Measurements from ENCODE around the gene NEUROD4. TPM values are rescaled to one million over a fixed set of nuclear protein-coding genes. Genes with fewer than 3 reads are reported as not detected.

NEUROD4 gene
- total and polyA plus RNA-seq, 10 of the 15 experiments (the other 5 are each of a cell fraction or from before 2014, with no cell fraction given) = 0.06 TPM; not detected in 9

DNA sequence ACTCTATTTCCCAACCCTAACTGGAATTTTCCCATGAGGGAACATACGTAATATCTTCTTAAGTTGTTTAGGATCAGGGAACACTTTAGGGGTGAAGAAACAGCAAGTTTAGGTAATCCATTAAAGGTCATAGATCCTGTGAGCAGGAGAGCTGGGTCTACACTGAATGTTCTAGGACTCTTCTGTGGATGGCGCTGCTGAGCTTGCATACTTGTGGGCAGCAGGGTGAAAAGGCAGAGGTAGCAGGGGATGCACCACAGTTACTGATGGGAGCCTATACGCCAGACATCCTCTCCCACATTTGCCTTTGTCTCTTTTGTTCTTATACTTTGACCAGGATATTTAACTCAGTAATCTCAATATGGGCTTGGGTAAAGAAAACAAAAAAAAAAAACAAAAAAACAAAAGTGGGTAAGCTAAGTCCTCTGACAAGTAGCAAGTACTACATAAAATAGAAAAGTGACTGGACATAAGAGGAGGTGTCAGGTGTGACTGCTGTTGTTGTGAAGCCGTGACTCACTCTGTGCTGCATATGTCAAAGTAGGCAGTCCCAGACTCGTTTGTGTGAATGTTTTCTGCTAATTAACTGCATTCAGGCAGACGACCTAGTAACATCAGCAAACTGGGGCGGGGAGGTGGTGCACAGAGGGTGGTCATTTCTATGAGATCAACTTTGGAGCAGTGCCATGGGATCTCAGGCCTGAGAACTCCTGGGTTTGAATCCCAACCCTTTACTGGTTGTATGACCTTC, 31.6 kb downstream of the NEUROD4 start:
- 31% methylated on average over 7 of the region's 7 CpGs for WGBS (ENCODE audit: insufficient coverage, insufficient replicate concordance, low lambda C conversion rate, missing lambda C conversion rate)
- Histone ChIP-seq H3K79me2 (ENCODE audit: control insufficient read depth, insufficient read depth, low read length) (no peaks in the 10 kb centered on the region), H3K4me2 (ENCODE audit: control insufficient read depth, insufficient read depth) (no peak overlapping the region), H3K4me3 (no peak overlapping the region), H2AFZ (ENCODE audit: control insufficient read depth, low read depth, low read length) (no peak overlapping the region), H3K27ac (ENCODE audit: control insufficient read depth, insufficient read depth) (no peak overlapping the region), H3K27me3 (replicated peaks in 1 of 2; ENCODE audit: control insufficient read depth in 2 of 2, insufficient read depth in 2 of 2, low read length in 1 of 2) (no peaks in the 10 kb centered on the region; a peak in 3 of 4 replicates), H3K4me1 (ENCODE audit: control insufficient read depth, insufficient read depth, low read length) (no peaks in the 10 kb centered on the region), H3K9me3 (replicated peaks; ENCODE audit: control insufficient read depth, insufficient read depth, low read length) (no peaks in the 10 kb centered on the region), H3K9ac (ENCODE audit: control insufficient read depth, insufficient read depth, low read length) (no peak overlapping the region), H3K36me3 (ENCODE audit: control insufficient read depth in 2 of 2, insufficient read depth in 2 of 2, low read length in 1 of 2) (no peaks in the 10 kb centered on the region), H4K20me1 (ENCODE audit: control insufficient read depth, insufficient read depth) (no peaks in the 10 kb centered on the region)
- POLR2A ChIA-PET = no interaction called here
- SMC1A ChIA-PET (ENCODE audit: uncharacterized antibody, unreplicated experiment) = interaction anchor here (1.4 to 1.6 kb wide), 2 partner anchors 17 to 21 kb away, joined by 4 to 7 read pairs; no protein-coding TSS in a partner anchor
- CTCF ChIA-PET = interaction anchor here (1.4 to 2.5 kb wide), 3 partner anchors 21 to 93 kb away, joined by 3 to 9 read pairs (median 6); no protein-coding TSS in a partner anchor
- ATAC-seq (no peak), DNase-seq (ENCODE audit: low read depth, low spot score) (no peak), FAIRE-seq (no peak)
- BruUV-seq (replicated peaks) = no TSS peak
- in situ Hi-C loops (cut with MboI) = no loop called here
- intact Hi-C loops (cut with micrococcal nuclease; ENCODE audit: unreplicated experiment) = no loop called here
- RAD21 ChIA-PET (ENCODE audit: unreplicated experiment) = interaction anchor here (1.1 to 1.5 kb wide), 2 partner anchors 17 to 301 kb away, joined by 3 to 4 read pairs; no protein-coding TSS in a partner anchor
- no peak for TF ChIP-seq RB1 (IDR thresholded peaks at IDR 0.05; ENCODE audit: borderline replicate concordance)
- no peak for TF ChIP-seq RUNX3 (IDR thresholded peaks at IDR 0.05; ENCODE audit: low read length)
- TF ChIP-seq, protein P1, sequence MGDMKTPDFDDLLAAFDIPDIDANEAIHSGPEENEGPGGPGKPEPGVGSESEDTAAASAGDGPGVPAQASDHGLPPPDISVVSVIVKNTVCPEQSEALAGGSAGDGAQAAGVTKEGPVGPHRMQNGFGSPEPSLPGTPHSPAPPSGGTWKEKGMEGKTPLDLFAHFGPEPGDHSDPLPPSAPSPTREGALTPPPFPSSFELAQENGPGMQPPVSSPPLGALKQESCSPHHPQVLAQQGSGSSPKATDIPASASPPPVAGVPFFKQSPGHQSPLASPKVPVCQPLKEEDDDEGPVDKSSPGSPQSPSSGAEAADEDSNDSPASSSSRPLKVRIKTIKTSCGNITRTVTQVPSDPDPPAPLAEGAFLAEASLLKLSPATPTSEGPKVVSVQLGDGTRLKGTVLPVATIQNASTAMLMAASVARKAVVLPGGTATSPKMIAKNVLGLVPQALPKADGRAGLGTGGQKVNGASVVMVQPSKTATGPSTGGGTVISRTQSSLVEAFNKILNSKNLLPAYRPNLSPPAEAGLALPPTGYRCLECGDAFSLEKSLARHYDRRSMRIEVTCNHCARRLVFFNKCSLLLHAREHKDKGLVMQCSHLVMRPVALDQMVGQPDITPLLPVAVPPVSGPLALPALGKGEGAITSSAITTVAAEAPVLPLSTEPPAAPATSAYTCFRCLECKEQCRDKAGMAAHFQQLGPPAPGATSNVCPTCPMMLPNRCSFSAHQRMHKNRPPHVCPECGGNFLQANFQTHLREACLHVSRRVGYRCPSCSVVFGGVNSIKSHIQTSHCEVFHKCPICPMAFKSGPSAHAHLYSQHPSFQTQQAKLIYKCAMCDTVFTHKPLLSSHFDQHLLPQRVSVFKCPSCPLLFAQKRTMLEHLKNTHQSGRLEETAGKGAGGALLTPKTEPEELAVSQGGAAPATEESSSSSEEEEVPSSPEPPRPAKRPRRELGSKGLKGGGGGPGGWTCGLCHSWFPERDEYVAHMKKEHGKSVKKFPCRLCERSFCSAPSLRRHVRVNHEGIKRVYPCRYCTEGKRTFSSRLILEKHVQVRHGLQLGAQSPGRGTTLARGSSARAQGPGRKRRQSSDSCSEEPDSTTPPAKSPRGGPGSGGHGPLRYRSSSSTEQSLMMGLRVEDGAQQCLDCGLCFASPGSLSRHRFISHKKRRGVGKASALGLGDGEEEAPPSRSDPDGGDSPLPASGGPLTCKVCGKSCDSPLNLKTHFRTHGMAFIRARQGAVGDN (IDR thresholded peaks at IDR 0.05) = no peak
- TF ChIP-seq MTA2 (IDR thresholded peaks at IDR 0.05; ENCODE audit: low read depth) = no peak
- no peak for TF ChIP-seq POLR2AphosphoS2 (IDR thresholded peaks at IDR 0.05; ENCODE audit: low read depth, low read length)
- no peak for TF ChIP-seq ZNF24 (IDR thresholded peaks at IDR 0.05)
- TF ChIP-seq ZSCAN29 (IDR thresholded peaks at IDR 0.05) = no peak
- TF ChIP-seq RAD51 (IDR thresholded peaks at IDR 0.05) = no peak
- no peak for TF ChIP-seq NRF1 (conservative IDR thresholded peaks at IDR 0.05; ENCODE audit: low read depth, low read length)
- TF ChIP-seq TCF3 (IDR thresholded peaks at IDR 0.05; ENCODE audit: borderline replicate concordance, insufficient read depth, low read depth, low read length) = no peak
- no peak for TF ChIP-seq BHLHE40 (IDR thresholded peaks at IDR 0.05; ENCODE audit: borderline replicate concordance in 1 of 2, low read depth in 2 of 2, low read length in 1 of 2)
- TF ChIP-seq, protein P2, sequence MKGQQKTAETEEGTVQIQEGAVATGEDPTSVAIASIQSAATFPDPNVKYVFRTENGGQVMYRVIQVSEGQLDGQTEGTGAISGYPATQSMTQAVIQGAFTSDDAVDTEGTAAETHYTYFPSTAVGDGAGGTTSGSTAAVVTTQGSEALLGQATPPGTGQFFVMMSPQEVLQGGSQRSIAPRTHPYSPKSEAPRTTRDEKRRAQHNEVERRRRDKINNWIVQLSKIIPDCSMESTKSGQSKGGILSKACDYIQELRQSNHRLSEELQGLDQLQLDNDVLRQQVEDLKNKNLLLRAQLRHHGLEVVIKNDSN (IDR thresholded peaks at IDR 0.05; ENCODE audit: borderline replicate concordance, extremely low read length, insufficient read depth, low read depth, low read length) = no peak

All from GM12878 (cell line).